Measurements from ENCODE around the gene GOT1.

Gene GOT1

DNA sequence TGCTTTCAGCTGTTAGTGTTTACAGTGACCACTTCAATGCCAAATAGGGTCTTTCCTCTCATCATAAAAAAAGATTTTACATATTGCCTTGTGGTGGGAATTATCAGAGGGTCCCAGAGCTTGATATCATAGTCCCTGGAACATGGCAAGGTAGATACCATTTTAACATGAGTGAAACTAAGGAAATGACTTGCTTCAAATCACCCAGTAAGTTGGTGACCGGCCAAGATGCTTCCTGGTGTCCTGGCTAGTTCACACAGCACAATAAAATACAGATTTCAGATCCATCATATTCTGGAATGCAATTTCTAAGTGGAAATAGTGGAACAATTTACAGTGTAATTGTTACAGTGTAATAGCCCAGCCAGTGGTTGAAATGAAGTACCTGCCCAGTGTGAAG is 64.7 kb downstream of the GOT1 start:
- H3K4me3 ChIP-seq (ENCODE audit: control insufficient read depth, low read depth, low read length), result no peak overlapping the region
- DNase-seq (ENCODE audit: low read depth), result no peak
- TF ChIP-seq, protein P1, sequence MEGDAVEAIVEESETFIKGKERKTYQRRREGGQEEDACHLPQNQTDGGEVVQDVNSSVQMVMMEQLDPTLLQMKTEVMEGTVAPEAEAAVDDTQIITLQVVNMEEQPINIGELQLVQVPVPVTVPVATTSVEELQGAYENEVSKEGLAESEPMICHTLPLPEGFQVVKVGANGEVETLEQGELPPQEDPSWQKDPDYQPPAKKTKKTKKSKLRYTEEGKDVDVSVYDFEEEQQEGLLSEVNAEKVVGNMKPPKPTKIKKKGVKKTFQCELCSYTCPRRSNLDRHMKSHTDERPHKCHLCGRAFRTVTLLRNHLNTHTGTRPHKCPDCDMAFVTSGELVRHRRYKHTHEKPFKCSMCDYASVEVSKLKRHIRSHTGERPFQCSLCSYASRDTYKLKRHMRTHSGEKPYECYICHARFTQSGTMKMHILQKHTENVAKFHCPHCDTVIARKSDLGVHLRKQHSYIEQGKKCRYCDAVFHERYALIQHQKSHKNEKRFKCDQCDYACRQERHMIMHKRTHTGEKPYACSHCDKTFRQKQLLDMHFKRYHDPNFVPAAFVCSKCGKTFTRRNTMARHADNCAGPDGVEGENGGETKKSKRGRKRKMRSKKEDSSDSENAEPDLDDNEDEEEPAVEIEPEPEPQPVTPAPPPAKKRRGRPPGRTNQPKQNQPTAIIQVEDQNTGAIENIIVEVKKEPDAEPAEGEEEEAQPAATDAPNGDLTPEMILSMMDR (conservative IDR thresholded peaks at IDR 0.05; ENCODE audit: control insufficient read depth, insufficient read depth, low read depth, low read length), result no peak

DNA sequence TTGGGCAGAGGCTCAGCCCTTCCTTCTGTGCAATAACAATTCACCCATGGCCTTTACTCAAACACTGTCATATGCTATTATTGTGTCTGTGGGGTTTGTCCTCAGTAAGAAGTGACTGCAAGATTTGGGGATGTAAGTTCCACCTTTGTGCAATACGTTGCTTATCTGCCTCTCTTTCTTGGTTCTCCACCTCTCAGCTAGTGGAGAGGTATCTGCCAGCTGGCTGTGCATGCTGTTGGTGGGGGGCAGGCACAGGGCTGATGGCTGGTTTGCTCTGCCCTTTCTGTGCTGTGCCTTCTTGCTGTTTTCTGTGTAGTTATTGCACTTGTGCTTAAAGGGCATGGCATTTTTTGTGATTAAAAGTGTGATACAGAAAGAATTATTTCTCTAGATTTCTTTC is 65.1 kb downstream of the GOT1 start:
- DNase-seq (ENCODE audit: low read depth), result no peak
- H3K4me3 ChIP-seq (ENCODE audit: control insufficient read depth, low read depth, low read length), result no peak overlapping the region
- TF ChIP-seq, protein P1 (conservative IDR thresholded peaks at IDR 0.05; ENCODE audit: control insufficient read depth, insufficient read depth, low read depth, low read length), result no peak

DNA sequence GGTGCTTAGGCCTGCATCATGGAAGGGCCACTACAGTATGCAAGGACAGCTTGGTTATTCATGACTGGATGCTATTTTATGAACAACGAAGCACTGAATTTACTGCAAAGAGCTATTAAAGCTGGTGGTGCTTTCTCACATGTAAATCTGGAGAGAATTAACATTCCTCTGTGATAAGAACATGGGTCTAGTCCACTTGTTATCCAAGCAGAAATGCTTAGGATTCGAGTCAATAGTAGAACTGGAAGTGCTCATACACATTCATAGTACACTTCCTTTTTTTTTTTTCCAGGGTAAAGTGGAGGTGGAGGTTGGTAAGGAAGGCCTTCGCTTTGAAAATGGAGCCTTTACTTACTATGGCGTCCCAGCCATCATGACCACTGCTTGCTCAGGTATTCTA is 66.3 kb downstream of the GOT1 start:
- no peak overlapping the region for H3K4me3 ChIP-seq (ENCODE audit: control insufficient read depth, low read depth, low read length)
- TF ChIP-seq, protein P1 (conservative IDR thresholded peaks at IDR 0.05; ENCODE audit: control insufficient read depth, insufficient read depth, low read depth, low read length), result no peak
- DNase-seq (ENCODE audit: low read depth), result peak; percentile 59

DNA sequence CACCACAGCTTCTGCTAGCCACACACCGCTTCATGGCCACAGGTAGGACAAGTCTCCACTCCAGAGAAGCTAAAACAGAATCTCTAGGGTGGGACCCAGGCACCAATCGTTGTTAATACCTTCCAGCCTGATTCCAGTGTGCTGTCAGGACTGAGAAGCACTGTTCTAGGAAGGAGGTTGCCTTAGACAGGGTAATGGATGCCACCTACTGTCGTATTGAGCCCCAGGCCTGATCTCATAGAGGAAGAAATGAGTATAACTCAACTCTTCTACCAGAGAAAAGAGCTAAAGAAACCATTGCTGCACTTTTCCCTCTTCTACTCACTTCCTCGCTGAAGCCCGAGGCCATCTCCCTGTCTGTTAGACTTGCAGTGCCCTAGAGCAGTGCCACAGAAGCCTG is 69.5 kb downstream of the GOT1 start:
- H3K4me3 ChIP-seq (ENCODE audit: control insufficient read depth, low read depth, low read length), result no peak overlapping the region
- TF ChIP-seq, protein P1 (conservative IDR thresholded peaks at IDR 0.05; ENCODE audit: control insufficient read depth, insufficient read depth, low read depth, low read length), result no peak
- no peak for DNase-seq (ENCODE audit: low read depth)

DNA sequence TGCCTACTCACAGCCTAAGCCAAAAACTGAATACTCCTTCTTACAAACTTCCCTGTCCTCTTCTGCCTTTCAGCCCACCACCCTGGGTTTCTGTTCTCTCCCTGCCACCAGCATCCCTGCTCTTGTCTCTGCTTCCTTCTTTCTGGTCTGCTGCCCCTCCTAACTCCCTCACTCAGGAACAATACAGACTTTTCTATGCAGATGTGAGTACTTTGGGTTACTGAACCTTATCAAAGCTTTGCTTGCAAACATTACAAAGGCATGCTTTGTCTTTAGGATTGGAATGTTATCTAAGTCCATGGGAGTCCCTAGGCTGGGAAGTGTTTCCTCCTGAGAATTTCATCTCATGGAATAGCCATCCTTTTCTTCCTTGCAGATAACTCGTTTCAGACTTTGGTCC is 72.3 kb downstream of the GOT1 start:
- TF ChIP-seq, protein P1 (conservative IDR thresholded peaks at IDR 0.05; ENCODE audit: control insufficient read depth, insufficient read depth, low read depth, low read length), result no peak
- DNase-seq (ENCODE audit: low read depth), result no peak
- H3K4me3 ChIP-seq (ENCODE audit: control insufficient read depth, low read depth, low read length), result no peak overlapping the region

DNA sequence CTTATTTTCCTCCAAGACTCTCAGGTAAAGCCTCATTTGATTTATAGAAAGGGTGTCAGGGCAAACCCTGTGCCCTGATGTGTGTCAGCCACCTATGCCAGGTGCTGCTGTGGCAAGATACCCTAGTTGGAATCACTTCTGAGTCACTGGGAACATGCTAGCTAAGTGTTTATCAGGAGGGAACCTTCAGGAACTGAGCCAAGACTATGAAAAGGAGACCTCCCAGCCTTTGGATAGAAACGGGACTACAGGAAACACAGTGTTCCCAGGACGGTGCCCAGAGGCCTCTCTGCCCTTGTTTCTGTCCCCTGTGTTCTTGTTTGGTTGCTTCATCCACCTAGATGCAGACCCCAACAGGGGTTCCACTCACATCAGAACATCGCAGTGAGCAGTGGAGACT is 72.7 kb downstream of the GOT1 start:
- TF ChIP-seq, protein P1 (conservative IDR thresholded peaks at IDR 0.05; ENCODE audit: control insufficient read depth, insufficient read depth, low read depth, low read length), result no peak
- no peak overlapping the region for H3K4me3 ChIP-seq (ENCODE audit: control insufficient read depth, low read depth, low read length)
- DNase-seq (ENCODE audit: low read depth), result no peak

DNA sequence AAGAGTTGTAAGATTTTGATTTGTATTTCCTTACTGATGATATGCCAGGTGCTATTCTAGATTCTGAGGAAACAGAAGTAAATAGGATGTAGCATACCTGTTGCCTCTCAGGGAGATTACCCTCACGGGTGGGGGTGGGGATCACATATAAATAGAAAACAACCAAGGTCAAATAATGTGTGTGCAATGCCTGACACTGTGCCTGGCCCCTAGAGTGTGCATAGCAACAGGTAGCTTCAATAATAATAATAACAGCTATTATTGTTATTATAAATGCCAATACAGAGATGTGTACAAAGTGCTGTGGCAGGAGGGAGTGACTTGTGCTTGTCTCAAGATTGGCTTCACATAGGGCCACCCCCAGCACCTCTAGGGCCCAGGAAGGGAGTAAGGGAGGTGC is 77.2 kb downstream of the GOT1 start:
- TF ChIP-seq, protein P1 (conservative IDR thresholded peaks at IDR 0.05; ENCODE audit: control insufficient read depth, insufficient read depth, low read depth, low read length), result no peak
- no peak overlapping the region for H3K4me3 ChIP-seq (ENCODE audit: control insufficient read depth, low read depth, low read length)
- DNase-seq (ENCODE audit: low read depth), result no peak

All from fibroblast of mammary gland (primary cell).